ENCODE data around the gene PGA5. TPM values are rescaled to one million over a fixed set of nuclear protein-coding genes. Genes with fewer than 3 reads are reported as not detected.
"Not testable (repeated sequence)": the region's sequence is repeated elsewhere in the genome, so short reads cannot be mapped to it uniquely, and the experiment has no call there.

The PGA5 gene
- total RNA-seq, 1 donor = not detected

- H3K36me3 ChIP-seq (ENCODE audit: insufficient read depth, low read length); H3K9me3 ChIP-seq (ENCODE audit: low read depth, low read length); H3K4me1 ChIP-seq (ENCODE audit: insufficient read depth, low read length); H3K4me2 ChIP-seq (ENCODE audit: insufficient read depth, low read length); H3K4me3 ChIP-seq (ENCODE audit: insufficient read depth, low read length); H2AFZ ChIP-seq (ENCODE audit: low read length); H4K20me1 ChIP-seq (ENCODE audit: insufficient read depth, low read length); DNase-seq (ENCODE audit: insufficient read length, low spot score, missing footprints); H3K27ac ChIP-seq (ENCODE audit: low read depth, low read length); H3K27me3 ChIP-seq (ENCODE audit: insufficient read depth, low read length); H3K79me2 ChIP-seq (ENCODE audit: insufficient read depth, low read length): not testable (repeated sequence)
These were observed 36.4 kb upstream of the PGA5 start for GRCh38 chr11:61204502-61205059.

- not testable (repeated sequence) for H2AFZ ChIP-seq (ENCODE audit: low read length); H3K36me3 ChIP-seq (ENCODE audit: insufficient read depth, low read length); H3K9me3 ChIP-seq (ENCODE audit: low read depth, low read length); H3K27ac ChIP-seq (ENCODE audit: low read depth, low read length); H4K20me1 ChIP-seq (ENCODE audit: insufficient read depth, low read length); H3K27me3 ChIP-seq (ENCODE audit: insufficient read depth, low read length); DNase-seq (ENCODE audit: insufficient read length, low spot score, missing footprints); H3K4me3 ChIP-seq (ENCODE audit: insufficient read depth, low read length); H3K4me1 ChIP-seq (ENCODE audit: insufficient read depth, low read length); H3K79me2 ChIP-seq (ENCODE audit: insufficient read depth, low read length); H3K4me2 ChIP-seq (ENCODE audit: insufficient read depth, low read length)
These were observed 33.2 kb upstream of the PGA5 start for GRCh38 chr11:61207636-61208310.

- H3K4me2 ChIP-seq (ENCODE audit: insufficient read depth, low read length); H2AFZ ChIP-seq (ENCODE audit: low read length); H3K27me3 ChIP-seq (ENCODE audit: insufficient read depth, low read length); H3K27ac ChIP-seq (ENCODE audit: low read depth, low read length); H3K4me1 ChIP-seq (ENCODE audit: insufficient read depth, low read length); H4K20me1 ChIP-seq (ENCODE audit: insufficient read depth, low read length); H3K4me3 ChIP-seq (ENCODE audit: insufficient read depth, low read length); H3K36me3 ChIP-seq (ENCODE audit: insufficient read depth, low read length); H3K79me2 ChIP-seq (ENCODE audit: insufficient read depth, low read length); DNase-seq (ENCODE audit: insufficient read length, low spot score, missing footprints); H3K9me3 ChIP-seq (ENCODE audit: low read depth, low read length): not testable (repeated sequence)
These were observed 30.3 kb upstream of the PGA5 start for GRCh38 chr11:61210629-61211028.

DNA sequence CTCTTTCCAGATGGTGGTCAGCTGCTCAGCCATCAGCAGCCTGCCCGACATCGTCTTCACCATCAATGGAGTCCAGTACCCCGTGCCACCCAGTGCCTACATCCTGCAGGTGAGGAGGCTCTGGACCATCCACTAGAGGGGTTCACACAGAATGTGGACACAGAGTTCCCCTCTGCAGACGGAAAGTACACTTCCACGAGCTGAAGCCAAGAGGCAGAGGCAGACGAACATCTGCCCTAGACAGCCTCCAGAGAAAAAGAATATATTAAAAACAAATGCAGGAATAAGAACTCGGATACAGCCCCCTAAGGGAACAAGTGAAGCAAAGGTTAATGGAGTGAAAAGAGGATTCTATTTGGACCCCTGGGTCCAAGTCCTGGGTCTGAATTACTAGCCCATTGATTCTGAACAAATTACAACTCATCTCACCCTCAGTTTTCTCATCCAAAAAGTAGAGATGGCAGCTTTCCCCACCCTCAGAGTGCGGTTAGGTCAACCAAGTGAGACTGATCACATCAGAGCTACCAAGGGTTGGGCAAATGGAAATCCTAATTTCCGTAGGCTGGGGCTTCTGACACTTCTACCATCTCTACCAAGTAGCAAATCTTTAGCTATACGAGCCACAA is 29.5 kb upstream of the PGA5 start:
- H3K4me3 ChIP-seq (ENCODE audit: insufficient read depth, low read length); H3K36me3 ChIP-seq (ENCODE audit: insufficient read depth, low read length); H3K27ac ChIP-seq (ENCODE audit: low read depth, low read length); DNase-seq (ENCODE audit: insufficient read length, low spot score, missing footprints); H4K20me1 ChIP-seq (ENCODE audit: insufficient read depth, low read length); H2AFZ ChIP-seq (ENCODE audit: low read length); H3K27me3 ChIP-seq (ENCODE audit: insufficient read depth, low read length); H3K9me3 ChIP-seq (ENCODE audit: low read depth, low read length); H3K4me2 ChIP-seq (ENCODE audit: insufficient read depth, low read length); H3K4me1 ChIP-seq (ENCODE audit: insufficient read depth, low read length); H3K79me2 ChIP-seq (ENCODE audit: insufficient read depth, low read length): not testable (repeated sequence)

DNA sequence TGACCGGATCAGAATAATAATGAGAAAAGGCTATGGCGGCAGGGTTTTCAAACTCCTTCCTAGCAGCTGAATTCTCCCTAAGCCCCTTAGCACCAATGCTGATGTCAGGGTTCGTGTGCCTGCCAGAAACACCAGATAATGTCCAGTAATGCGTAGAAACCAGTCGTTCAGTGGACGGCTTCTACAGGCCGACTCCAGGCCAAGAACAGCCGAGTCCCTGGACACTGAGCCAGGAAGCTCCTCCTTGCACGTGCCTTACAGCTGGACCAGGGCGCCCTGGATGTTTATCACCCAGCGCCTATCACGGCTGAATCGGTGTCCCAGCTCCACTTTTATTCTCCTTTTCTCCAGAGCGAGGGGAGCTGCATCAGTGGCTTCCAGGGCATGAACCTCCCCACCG is 28.8 kb upstream of the PGA5 start:
- H3K9me3 ChIP-seq (ENCODE audit: low read depth, low read length); H3K4me2 ChIP-seq (ENCODE audit: insufficient read depth, low read length); H3K79me2 ChIP-seq (ENCODE audit: insufficient read depth, low read length); H2AFZ ChIP-seq (ENCODE audit: low read length); H3K27ac ChIP-seq (ENCODE audit: low read depth, low read length); H3K36me3 ChIP-seq (ENCODE audit: insufficient read depth, low read length); H3K4me3 ChIP-seq (ENCODE audit: insufficient read depth, low read length); H3K27me3 ChIP-seq (ENCODE audit: insufficient read depth, low read length); H4K20me1 ChIP-seq (ENCODE audit: insufficient read depth, low read length); H3K4me1 ChIP-seq (ENCODE audit: insufficient read depth, low read length); DNase-seq (ENCODE audit: insufficient read length, low spot score, missing footprints): not testable (repeated sequence)

- H2AFZ ChIP-seq (ENCODE audit: low read length); H3K4me1 ChIP-seq (ENCODE audit: insufficient read depth, low read length); H3K27me3 ChIP-seq (ENCODE audit: insufficient read depth, low read length); H3K9me3 ChIP-seq (ENCODE audit: low read depth, low read length); H3K36me3 ChIP-seq (ENCODE audit: insufficient read depth, low read length); H3K27ac ChIP-seq (ENCODE audit: low read depth, low read length); H3K4me2 ChIP-seq (ENCODE audit: insufficient read depth, low read length); H4K20me1 ChIP-seq (ENCODE audit: insufficient read depth, low read length); H3K4me3 ChIP-seq (ENCODE audit: insufficient read depth, low read length); H3K79me2 ChIP-seq (ENCODE audit: insufficient read depth, low read length); DNase-seq (ENCODE audit: insufficient read length, low spot score, missing footprints): not testable (repeated sequence)
These were observed 27.2 kb upstream of the PGA5 start for GRCh38 chr11:61213711-61214324.

GRCh38 chr11:61218306-61218705 is 22.7 kb upstream of the PGA5 start:
- not testable (repeated sequence) for H2AFZ ChIP-seq (ENCODE audit: low read length); H3K36me3 ChIP-seq (ENCODE audit: insufficient read depth, low read length); DNase-seq (ENCODE audit: insufficient read length, low spot score, missing footprints); H3K4me3 ChIP-seq (ENCODE audit: insufficient read depth, low read length); H3K4me2 ChIP-seq (ENCODE audit: insufficient read depth, low read length); H3K79me2 ChIP-seq (ENCODE audit: insufficient read depth, low read length); H3K9me3 ChIP-seq (ENCODE audit: low read depth, low read length); H3K27me3 ChIP-seq (ENCODE audit: insufficient read depth, low read length); H3K4me1 ChIP-seq (ENCODE audit: insufficient read depth, low read length); H3K27ac ChIP-seq (ENCODE audit: low read depth, low read length); H4K20me1 ChIP-seq (ENCODE audit: insufficient read depth, low read length)

GRCh38 chr11:61219016-61219415 is 22.0 kb upstream of the PGA5 start:
- H3K4me2 ChIP-seq (ENCODE audit: insufficient read depth, low read length); H3K4me3 ChIP-seq (ENCODE audit: insufficient read depth, low read length); H2AFZ ChIP-seq (ENCODE audit: low read length); H3K4me1 ChIP-seq (ENCODE audit: insufficient read depth, low read length); H3K9me3 ChIP-seq (ENCODE audit: low read depth, low read length); H3K79me2 ChIP-seq (ENCODE audit: insufficient read depth, low read length); H3K36me3 ChIP-seq (ENCODE audit: insufficient read depth, low read length); H4K20me1 ChIP-seq (ENCODE audit: insufficient read depth, low read length); H3K27me3 ChIP-seq (ENCODE audit: insufficient read depth, low read length); DNase-seq (ENCODE audit: insufficient read length, low spot score, missing footprints); H3K27ac ChIP-seq (ENCODE audit: low read depth, low read length): not testable (repeated sequence)

GRCh38 chr11:61222047-61222446 is 18.9 kb upstream of the PGA5 start, which contains the start of gene PGA4:
PGA4 (plus strand) TSS chr11:61222347; CDS start chr11:61222401, 54 bp downstream.
- H3K9me3 ChIP-seq (ENCODE audit: low read depth, low read length); H3K27me3 ChIP-seq (ENCODE audit: insufficient read depth, low read length); H3K27ac ChIP-seq (ENCODE audit: low read depth, low read length); H3K4me3 ChIP-seq (ENCODE audit: insufficient read depth, low read length); H3K4me1 ChIP-seq (ENCODE audit: insufficient read depth, low read length); DNase-seq (ENCODE audit: insufficient read length, low spot score, missing footprints); H3K79me2 ChIP-seq (ENCODE audit: insufficient read depth, low read length); H3K4me2 ChIP-seq (ENCODE audit: insufficient read depth, low read length); H3K36me3 ChIP-seq (ENCODE audit: insufficient read depth, low read length); H2AFZ ChIP-seq (ENCODE audit: low read length); H4K20me1 ChIP-seq (ENCODE audit: insufficient read depth, low read length): not testable (repeated sequence)

All from osteoblast (primary cell).